HepG2 (cell line): Measurements from ENCODE around the gene GPRIN1. TPM values are rescaled to one million over a fixed set of nuclear protein-coding genes. Genes with fewer than 3 reads are reported as not detected.

Experiments
- ATAC-seq: fragments of 200-7000 bp; cut with Tn5 transposase; 3 replicates; pipeline ENCODE4 v1.9.1; 2020; ENCODE audit warnings: mild to moderate bottlenecking, moderate library complexity
- BruUV-seq: library from RNA; stranded (reverse); fragments of 400-500 nt; replicated peaks from 2 replicates; lab custom pipeline; 2021; lab: Mats Ljungman, UMichigan
- CTCF ChIA-PET: fragments of 300-600 bp; formaldehyde crosslinking; extraction: SDS; loops from one replicate; lab custom pipeline; 2021; ENCODE audit warnings: low total read pairs, inconsistent platforms, low intra/inter-chr PET ratio; lab: Yijun Ruan, JAX
- POLR2A ChIA-PET: fragments of 350-600 bp; sonication (Branson Sonifier 250); formaldehyde crosslinking; loops from one replicate; lab custom pipeline; 2020; ENCODE audit warnings: antibody characterized with exemption, inconsistent platforms; lab: Yijun Ruan, JAX
- DNase-seq: peaks from one replicate; pipeline ENCODE4 v3.0.0-alpha.2; 2015; ENCODE audit warnings: low spot score
- FAIRE-seq: peaks from 3 replicates; lab custom pipeline; 2011; peaks lifted over from hg19 to GRCh38; lab: Jason Lieb, UNC
- H2AFZ ChIP-seq: one replicate; pipeline ENCODE4 v1.6.1; 2011; ENCODE audit warnings: low read length, inconsistent platforms
- H3K27ac ChIP-seq: fragments of 300-600 bp; 3 replicates; pipeline ENCODE4 v1.8.0; 2011; ENCODE audit warnings: mixed run types, mild to moderate bottlenecking, mixed read lengths, low read length, inconsistent platforms; ENCODE audit not compliant: insufficient read depth; ENCODE audit errors: extremely low read length
- H3K27me3 ChIP-seq, 2 experiments: fragments of 200-600 bp in 1 of 2; 2 replicates in 1 of 2; 3 replicates in 1 of 2; pipeline versions ENCODE4 v1.6.0 to v1.8.0; 2011; ENCODE audit warnings: low read length in 2 of 2, mild to moderate bottlenecking in 2 of 2, moderate library complexity in 2 of 2, inconsistent platforms in 1 of 2; ENCODE audit not compliant: insufficient read depth in 2 of 2, control insufficient read depth in 1 of 2
- H3K36me3 ChIP-seq, 2 experiments: fragments of 200-600 bp in 1 of 2; replicated peaks in 1 of 2; 2 replicates in 1 of 2; 3 replicates in 1 of 2; pipeline versions ENCODE4 v1.5.1 to v1.8.0; 2011; ENCODE audit warnings: low read length in 2 of 2, inconsistent platforms in 1 of 2; ENCODE audit not compliant: insufficient read depth in 2 of 2, control insufficient read depth in 1 of 2
- H3K4me1 ChIP-seq: 2 replicates; pipeline ENCODE4 v1.5.1; 2012; ENCODE audit warnings: low read length, inconsistent platforms; ENCODE audit not compliant: insufficient read depth
- H3K4me2 ChIP-seq: 2 replicates; pipeline ENCODE4 v1.6.0; 2011; ENCODE audit warnings: low read depth, low read length, inconsistent platforms
- H3K4me3 ChIP-seq, 3 experiments: fragments of 200-600 bp in 1 of 3; sonication (generic), shearing (Covaris generic) in 1 of 3; replicated peaks in 1 of 3; 2 replicates each; pipeline ENCODE4 v1.5.1; 2011 to 2016; ENCODE audit warnings: low read length in 3 of 3, inconsistent platforms in 2 of 3, low read depth in 2 of 3, mild to moderate bottlenecking in 2 of 3, control low read depth in 1 of 3, mixed read lengths in 1 of 3; ENCODE audit not compliant: insufficient read depth in 1 of 3
- H3K79me2 ChIP-seq: one replicate; pipeline ENCODE4 v1.6.1; 2011; ENCODE audit warnings: low read length, inconsistent platforms; ENCODE audit not compliant: insufficient read depth
- H3K9ac ChIP-seq: 2 replicates; pipeline ENCODE4 v1.6.0; 2011; ENCODE audit warnings: mild to moderate bottlenecking, low read depth, low read length, inconsistent platforms; ENCODE audit not compliant: insufficient read depth
- H3K9me3 ChIP-seq: 2 replicates; pipeline ENCODE4 v1.5.1; 2012; ENCODE audit warnings: mild to moderate bottlenecking, low read length
- H4K20me1 ChIP-seq: 2 replicates; pipeline ENCODE4 v1.6.0; 2011; ENCODE audit warnings: inconsistent platforms, mild to moderate bottlenecking, low read length, moderate library complexity; ENCODE audit not compliant: insufficient read depth
- ASH2L ChIP-seq: fragments of 300-600, 200-600 bp; sonication (generic); IDR thresholded peaks from 2 replicates; pipeline ENCODE4 v1.7.0; 2017; ENCODE audit warnings: low read depth, mild to moderate bottlenecking, moderate library complexity, mixed read lengths, low read length; ENCODE audit not compliant: insufficient read length
- ELF4 ChIP-seq: sonication (generic); formaldehyde crosslinking; IDR thresholded peaks from 2 replicates; pipeline ENCODE4 v1.5.0; 2020; ENCODE audit warnings: missing genetic modification reagents, mild to moderate bottlenecking, moderate library complexity, borderline replicate concordance
- GABPB1 ChIP-seq: IDR thresholded peaks from 2 replicates; pipeline ENCODE4 v1.6.1; 2016; ENCODE audit warnings: mild to moderate bottlenecking, missing genetic modification reagents, moderate library complexity, missing compliant biosample characterization
- GATAD2A ChIP-seq: IDR thresholded peaks from 2 replicates; pipeline ENCODE4 v1.6.1; 2016
- HNRNPL ChIP-seq: fragments of 200-400 bp; formaldehyde crosslinking; IDR thresholded peaks from 2 replicates; pipeline ENCODE4 v1.6.1; 2017; ENCODE audit warnings: mild to moderate bottlenecking, low read depth, low read length
- JARID2 ChIP-seq: sonication (generic); formaldehyde crosslinking; IDR thresholded peaks from 2 replicates; pipeline ENCODE4 v1.8.1; 2023; ENCODE audit warnings: missing genetic modification reagents, inconsistent platforms; ENCODE audit not compliant: insufficient replicate concordance
- KAT8 ChIP-seq: IDR thresholded peaks from 2 replicates; pipeline ENCODE4 v1.6.1; 2016; ENCODE audit warnings: missing genetic modification reagents, missing compliant biosample characterization
- MAZ ChIP-seq, 2 experiments: sonication (generic) in 1 of 2; formaldehyde crosslinking in 1 of 2; IDR thresholded peaks; 2 replicates each; pipeline versions ENCODE4 v1.5.0 to v1.6.1; 2012 to 2020; ENCODE audit warnings: low read depth in 2 of 2, mild to moderate bottlenecking in 2 of 2, borderline replicate concordance in 1 of 2, improper control_type of control experiment in 1 of 2, low read length in 1 of 2, missing genetic modification reagents in 1 of 2, moderate library complexity in 1 of 2
- MTA1 ChIP-seq: sonication (generic); formaldehyde crosslinking; IDR thresholded peaks from 2 replicates; pipeline ENCODE4 v1.4.0; 2020; ENCODE audit warnings: missing genetic modification reagents, mild to moderate bottlenecking, borderline replicate concordance
- POLR2AphosphoS5 ChIP-seq: IDR thresholded peaks from 2 replicates; pipeline ENCODE4 v1.6.1; 2012; ENCODE audit warnings: low read depth, low read length
- PPARG ChIP-seq: conservative IDR thresholded peaks from 2 replicates; pipeline ENCODE4 v1.6.1; 2016; ENCODE audit warnings: missing biosample characterization, missing genetic modification reagents
- SALL1 ChIP-seq: sonication (generic); formaldehyde crosslinking; IDR thresholded peaks from 2 replicates; pipeline ENCODE4 v1.8.0; 2022; ENCODE audit warnings: mild to moderate bottlenecking, missing genetic modification reagents
- SOX13 ChIP-seq, 3 experiments: fragments of 450-650 bp in 1 of 3; sonication (generic) in 1 of 3; formaldehyde crosslinking in 1 of 3; IDR thresholded peaks in 2 of 3; conservative IDR thresholded peaks in 1 of 3; 2 replicates each; pipeline versions ENCODE4 v1.5.0 to v1.6.1; 2016 to 2020; ENCODE audit warnings: antibody characterized with exemption in 1 of 3, mild to moderate bottlenecking in 1 of 3, missing compliant biosample characterization in 1 of 3, missing genetic modification reagents in 1 of 3, moderate library complexity in 1 of 3
- TAF1 ChIP-seq: sonication (generic); formaldehyde crosslinking; IDR thresholded peaks from 2 replicates; pipeline ENCODE4 v1.4.0; 2020; ENCODE audit warnings: missing genetic modification reagents
- THAP11 ChIP-seq: IDR thresholded peaks from 2 replicates; pipeline ENCODE4 v1.6.1; 2016; ENCODE audit warnings: missing biosample characterization, missing genetic modification reagents
- ZMYM4 ChIP-seq: sonication (generic); formaldehyde crosslinking; IDR thresholded peaks from 2 replicates; pipeline ENCODE4 v1.8.1; 2023; ENCODE audit warnings: mild to moderate bottlenecking, missing genetic modification reagents
- ZNF383 ChIP-seq: sonication (generic); formaldehyde crosslinking; IDR thresholded peaks from 2 replicates; pipeline ENCODE4 v1.4.0; 2020; ENCODE audit warnings: missing genetic modification reagents, mild to moderate bottlenecking, borderline replicate concordance
- ZNF773 ChIP-seq: sonication (generic); formaldehyde crosslinking; IDR thresholded peaks from 2 replicates; pipeline ENCODE4 v1.4.0; 2020; ENCODE audit warnings: missing genetic modification reagents, borderline replicate concordance
- WGBS: methylation state at CpG from one replicate; pipeline ENCODE4 v1.1.6; 2017; ENCODE audit warnings: low lambda C conversion rate; 5-methylcytosine and 5-hydroxymethylcytosine counted together
- in situ Hi-C: cut with HindIII; loops from 2 replicates; pipeline ENCODE4 v1.10.0; 2017; ENCODE audit warnings: low pct_unique_long_range_greater_than_20kb; ENCODE audit not compliant: extremely low pct_ligation_motif_present
- intact Hi-C: fragments of 100-400 bp; cut with micrococcal nuclease; formaldehyde crosslinking; loops from one replicate; pipeline ENCODE4 v1.10.0; 2022; ENCODE audit not compliant: unreplicated experiment
- polyA plus RNA-seq, 8 experiments: library from polyadenylated mRNA; depleted of rRNA in 3 of 8; stranded (reverse) in 7 of 8; unstranded in 1 of 8; fragments of >200 nt; fragmentation: Illumina TruSeq in 4 of 8; extraction: Trizol in 4 of 8; gene quantifications; 2 replicates each; pipeline versions ENCODE4 v1.2.1 to v1.2.3, GENCODE V29; 2011 to 2016; ENCODE audit warnings: low read depth in 4 of 8, missing spikeins in 1 of 8, mixed read lengths in 1 of 8; ENCODE audit not compliant: insufficient read depth in 1 of 8
- total RNA-seq, 5 experiments: library from RNA; depleted of rRNA; stranded (reverse); fragments of >200 nt; fragmentation: Illumina TruSeq; extraction: Trizol; gene quantifications; 2 replicates each; pipeline ENCODE4 v1.2.3, GENCODE V29; 2016; ENCODE audit warnings: low read depth in 1 of 5
- TF ChIP-seq, protein P1 (sequence below): sonication (generic); formaldehyde crosslinking; IDR thresholded peaks from 2 replicates; pipeline ENCODE4 v1.4.0; 2020; ENCODE audit warnings: mild to moderate bottlenecking, low read depth, missing genetic modification reagents
- TF ChIP-seq, protein P2 (sequence below): sonication (generic); formaldehyde crosslinking; IDR thresholded peaks from 2 replicates; pipeline ENCODE4 v1.9.0; 2022; ENCODE audit warnings: low read depth, missing genetic modification reagents

GPRIN1 gene
- total and polyA plus RNA-seq, 2 of the 13 experiments (the other 11 are each of a cell fraction or from before 2014, with no cell fraction given): 0.32 to 2.0 TPM

DNA sequence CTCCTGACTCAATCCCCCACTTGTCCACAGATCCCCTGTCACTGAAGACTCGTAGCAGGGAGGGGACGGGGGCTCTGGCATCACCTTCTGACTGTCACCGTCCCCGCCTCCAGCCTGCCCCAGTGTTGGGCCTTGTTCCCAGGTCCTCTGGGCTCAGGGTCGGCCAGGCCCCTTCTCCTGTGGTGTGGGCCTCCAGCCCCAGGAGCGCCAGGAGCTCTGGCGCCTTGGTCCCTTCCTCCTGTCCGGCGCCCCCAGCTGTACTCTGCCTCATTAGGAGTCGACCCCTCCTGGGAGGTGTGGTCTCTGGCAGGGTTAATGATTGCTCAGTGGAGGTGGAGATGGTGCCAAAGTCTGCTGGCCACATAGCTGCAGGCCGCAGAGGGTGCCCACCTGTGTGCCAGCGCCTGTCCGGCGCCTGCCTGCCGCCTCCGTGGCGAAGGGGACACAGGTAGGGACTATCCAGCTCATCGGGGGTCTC is 61.0 kb downstream of the GPRIN1 start, which contains the start of gene CDHR2:
CDHR2 (plus strand) TSS at position 376 of the 478 bp plus-strand sequence. CDS start 16,011 bp downstream, outside the sequence.
- peak within 1 kb of the TSS; percentile 53 for H3K27ac ChIP-seq
- no peak within 1 kb of the TSS for H2AFZ ChIP-seq
- H3K27me3 ChIP-seq: no peaks in the 10 kb centered on the region
- no peaks in the 10 kb centered on the region for H4K20me1 ChIP-seq
- in situ Hi-C loops (loop anchor here (25.0 kb wide), 1 partner anchor 813 kb away; the partner anchor contains the start of genes LMAN2 and RGS14), intact Hi-C loops (loop anchor here (2.0 kb wide), 1 partner anchor 132 kb away; the partner anchor contains the start of gene CLTB)
- BruUV-seq: no TSS peak
- H3K79me2 ChIP-seq: peaks cover 16% of the 10 kb centered on the region
- ATAC-seq (peak; percentile 90), FAIRE-seq (peak; percentile 12), DNase-seq (peak; percentile 85)
- H3K9ac ChIP-seq: peak within 1 kb of the TSS; percentile 75
- POLR2A ChIA-PET: interaction anchor here (0.7 to 9.7 kb wide), 11 partner anchors 9 to 187 kb away, joined by 3 to 212 read pairs (median 5); partner anchors contain the start of genes FAF2, KIAA1191, RNF44 and TSPAN17
- peak within 1 kb of the TSS; percentile 66 to 86 (median 72) for H3K4me3 ChIP-seq
- 2% methylated on average over 13 of the region's 18 CpGs for WGBS
- CTCF ChIA-PET: no interaction called here
- H3K4me1 ChIP-seq: peaks cover 69% of the 10 kb centered on the region
- H3K9me3 ChIP-seq: no peaks in the 10 kb centered on the region
- H3K36me3 ChIP-seq: no peaks in the 10 kb centered on the region
- H3K4me2 ChIP-seq: peak within 1 kb of the TSS; percentile 98
- TF ChIP-seq GATAD2A (peak; percentile 47; the same call in 1 of the 2 replicates), MAZ (IDR thresholded peaks at IDR 0.05; ENCODE audit: borderline replicate concordance, low read depth, low read length) (0 out of 2 replicates have a peak, but pooled peaks have one; percentile 15), MAZ (CRISPR knock-in tag; IDR thresholded peaks at IDR 0.05; ENCODE audit: low read depth) (peak; percentile 31; the same call in 1 of the 2 replicates), ELF4 (CRISPR knock-in tag) (no peak), JARID2 (CRISPR knock-in tag) (no peak), TAF1 (CRISPR knock-in tag) (peak; percentile 50; the same call in 1 of the 2 replicates), KAT8 (CRISPR knock-in tag) (peak; percentile 17; the same call in 1 of the 2 replicates), PPARG (0 out of 2 replicates have a peak, but pooled peaks have one; percentile 17), THAP11 (peak; percentile 48; the same call in 1 of the 2 replicates), HNRNPL (peak; percentile 99), POLR2AphosphoS5 (peak; percentile 55; the same call in 1 of the 2 replicates), GABPB1 (CRISPR knock-in tag) (peak; percentile 55; the same call in 1 of the 2 replicates), ASH2L (peak; percentile 17), SALL1 (CRISPR knock-in tag) (peak; percentile 55), ZNF773 (no peak), SOX13 (IDR thresholded peaks at IDR 0.05) (no peak), SOX13 (CRISPR knock-in tag; conservative IDR thresholded peaks at IDR 0.05 in 1 of 2, IDR thresholded peaks at IDR 0.05 in 1 of 2) (no peak), MTA1 (CRISPR knock-in tag) (peak; percentile 81; the same call in 1 of the 2 replicates), ZMYM4 (CRISPR knock-in tag) (peak; percentile 58; the same call in 1 of the 2 replicates), ZNF383 (CRISPR knock-in tag) (0 out of 2 replicates have a peak, but pooled peaks have one; percentile 67)
- TF ChIP-seq, protein P1, sequence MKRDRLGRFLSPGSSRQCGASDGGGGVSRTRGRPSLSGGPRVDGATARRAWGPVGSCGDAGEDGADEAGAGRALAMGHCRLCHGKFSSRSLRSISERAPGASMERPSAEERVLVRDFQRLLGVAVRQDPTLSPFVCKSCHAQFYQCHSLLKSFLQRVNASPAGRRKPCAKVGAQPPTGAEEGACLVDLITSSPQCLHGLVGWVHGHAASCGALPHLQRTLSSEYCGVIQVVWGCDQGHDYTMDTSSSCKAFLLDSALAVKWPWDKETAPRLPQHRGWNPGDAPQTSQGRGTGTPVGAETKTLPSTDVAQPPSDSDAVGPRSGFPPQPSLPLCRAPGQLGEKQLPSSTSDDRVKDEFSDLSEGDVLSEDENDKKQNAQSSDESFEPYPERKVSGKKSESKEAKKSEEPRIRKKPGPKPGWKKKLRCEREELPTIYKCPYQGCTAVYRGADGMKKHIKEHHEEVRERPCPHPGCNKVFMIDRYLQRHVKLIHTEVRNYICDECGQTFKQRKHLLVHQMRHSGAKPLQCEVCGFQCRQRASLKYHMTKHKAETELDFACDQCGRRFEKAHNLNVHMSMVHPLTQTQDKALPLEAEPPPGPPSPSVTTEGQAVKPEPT: 0 out of 2 replicates have a peak, but pooled peaks have one; percentile 52
- TF ChIP-seq, protein P2, sequence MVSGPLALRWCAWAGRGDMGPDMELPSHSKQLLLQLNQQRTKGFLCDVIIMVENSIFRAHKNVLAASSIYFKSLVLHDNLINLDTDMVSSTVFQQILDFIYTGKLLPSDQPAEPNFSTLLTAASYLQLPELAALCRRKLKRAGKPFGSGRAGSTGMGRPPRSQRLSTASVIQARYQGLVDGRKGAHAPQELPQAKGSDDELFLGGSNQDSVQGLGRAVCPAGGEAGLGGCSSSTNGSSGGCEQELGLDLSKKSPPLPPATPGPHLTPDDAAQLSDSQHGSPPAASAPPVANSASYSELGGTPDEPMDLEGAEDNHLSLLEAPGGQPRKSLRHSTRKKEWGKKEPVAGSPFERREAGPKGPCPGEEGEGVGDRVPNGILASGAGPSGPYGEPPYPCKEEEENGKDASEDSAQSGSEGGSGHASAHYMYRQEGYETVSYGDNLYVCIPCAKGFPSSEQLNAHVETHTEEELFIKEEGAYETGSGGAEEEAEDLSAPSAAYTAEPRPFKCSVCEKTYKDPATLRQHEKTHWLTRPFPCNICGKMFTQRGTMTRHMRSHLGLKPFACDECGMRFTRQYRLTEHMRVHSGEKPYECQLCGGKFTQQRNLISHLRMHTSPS (CRISPR knock-in tag): peak; percentile 98
